Trophoblast cell (in vitro differentiated cells and primary cell): ENCODE measurements around the gene CTDSPL.

Source experiments
- DNase-seq, 2 donors: peaks; one replicate each; pipeline ENCODE4 v3.0.0-alpha.2; 2016
- H2AFZ ChIP-seq: 2 replicates; pipeline ENCODE4 v1.6.1; 2013; ENCODE audit warnings: low read length, moderate library complexity, mild to moderate bottlenecking; ENCODE audit not compliant: insufficient read depth, poor library complexity
- H2AK5ac ChIP-seq: 2 replicates; pipeline ENCODE4 v1.6.1; 2013; ENCODE audit warnings: mild to moderate bottlenecking, low read length
- H2BK120ac ChIP-seq: 2 replicates; pipeline ENCODE4 v1.6.1; 2013; ENCODE audit warnings: low read length, mild to moderate bottlenecking, moderate library complexity; ENCODE audit not compliant: insufficient read depth, poor library complexity
- H2BK12ac ChIP-seq: 2 replicates; pipeline ENCODE4 v1.6.1; 2013; ENCODE audit warnings: mild to moderate bottlenecking, low read length, moderate library complexity
- H2BK5ac ChIP-seq: 2 replicates; pipeline ENCODE4 v1.6.1; 2013; ENCODE audit warnings: low read length, low read depth, moderate library complexity, mild to moderate bottlenecking; ENCODE audit not compliant: poor library complexity
- H3K14ac ChIP-seq: 2 replicates; pipeline ENCODE4 v1.6.1; 2013; ENCODE audit warnings: mild to moderate bottlenecking, low read length
- H3K18ac ChIP-seq: 2 replicates; pipeline ENCODE4 v1.6.1; 2013; ENCODE audit warnings: mild to moderate bottlenecking, low read length
- H3K23ac ChIP-seq: 2 replicates; pipeline ENCODE4 v1.6.1; 2013; ENCODE audit warnings: low read length
- H3K27ac ChIP-seq: 2 replicates; pipeline ENCODE4 v1.5.1; 2013; ENCODE audit warnings: low read depth, mild to moderate bottlenecking, inconsistent platforms, low read length, moderate library complexity
- H3K27me3 ChIP-seq: 2 replicates; pipeline ENCODE4 v1.6.1; 2013; ENCODE audit warnings: inconsistent platforms, mild to moderate bottlenecking, low read length, moderate library complexity; ENCODE audit not compliant: insufficient read depth
- H3K36me3 ChIP-seq, 2 experiments: 1 replicate in 1 of 2; 2 replicates in 1 of 2; pipeline ENCODE4 v1.6.1; 2013; ENCODE audit warnings: low read length in 2 of 2, mild to moderate bottlenecking in 2 of 2, moderate library complexity in 1 of 2; ENCODE audit not compliant: insufficient read depth in 2 of 2, control insufficient read depth in 1 of 2
- H3K4ac ChIP-seq: 2 replicates; pipeline ENCODE4 v1.6.1; 2013; ENCODE audit warnings: low read depth, mild to moderate bottlenecking, low read length, moderate library complexity
- H3K4me1 ChIP-seq, 2 experiments: 1 replicate in 1 of 2; 2 replicates in 1 of 2; pipeline ENCODE4 v1.6.1; 2013; ENCODE audit warnings: low read length in 2 of 2, mild to moderate bottlenecking in 2 of 2, moderate library complexity in 1 of 2; ENCODE audit not compliant: insufficient read depth in 2 of 2, control insufficient read depth in 1 of 2
- H3K4me2 ChIP-seq: 2 replicates; pipeline ENCODE4 v1.6.1; 2013; ENCODE audit warnings: inconsistent platforms, mild to moderate bottlenecking, low read length, moderate library complexity
- H3K4me3 ChIP-seq: 2 replicates; pipeline ENCODE4 v1.5.1; 2013; ENCODE audit warnings: mild to moderate bottlenecking, low read depth, low read length, inconsistent platforms
- H3K79me1 ChIP-seq: one replicate; pipeline ENCODE4 v1.6.1; 2013; ENCODE audit warnings: low read length
- H3K79me2 ChIP-seq: 2 replicates; pipeline ENCODE4 v1.6.1; 2013; ENCODE audit warnings: low read length, mild to moderate bottlenecking; ENCODE audit not compliant: control insufficient read depth, insufficient read depth, poor library complexity
- H3K9ac ChIP-seq: 2 replicates; pipeline ENCODE4 v1.6.1; 2013; ENCODE audit warnings: mild to moderate bottlenecking, low read length
- H3K9me3 ChIP-seq: 2 replicates; pipeline ENCODE4 v1.6.1; 2013; ENCODE audit warnings: low read depth, mild to moderate bottlenecking, control low read depth, inconsistent platforms, low read length; ENCODE audit not compliant: insufficient read depth
- H4K12ac ChIP-seq: 2 replicates; pipeline ENCODE4 v1.6.1; 2013; ENCODE audit warnings: low read depth, mild to moderate bottlenecking, low read length, moderate library complexity
- H4K8ac ChIP-seq: 2 replicates; pipeline ENCODE4 v1.6.1; 2013; ENCODE audit warnings: low read depth, mild to moderate bottlenecking, low read length, moderate library complexity
- H4K91ac ChIP-seq: one replicate; pipeline ENCODE4 v1.6.1; 2013; ENCODE audit warnings: low read depth, mild to moderate bottlenecking, low read length, moderate library complexity
- WGBS: extraction: QIAGEN DNeasy Blood & Tissue Kit; methylation state at CpG from one replicate; pipeline ENCODE4 v1.1.7; 2013; ENCODE audit warnings: missing lambda C conversion rate; ENCODE audit not compliant: insufficient read length, insufficient coverage; ENCODE audit errors: extremely low coverage; 5-methylcytosine and 5-hydroxymethylcytosine counted together

Gene CTDSPL

GRCh38 chr3:37954881-37955280 is 93.2 kb downstream of the CTDSPL start:
- no peak overlapping the region for H4K91ac ChIP-seq
- H3K23ac ChIP-seq = no peak overlapping the region
- no peak overlapping the region for H3K18ac ChIP-seq
- no peaks in the 10 kb centered on the region for H3K9me3 ChIP-seq
- no peak overlapping the region for H3K4ac ChIP-seq
- H3K9ac ChIP-seq = no peak overlapping the region
- H2BK5ac ChIP-seq = no peak overlapping the region
- no peak overlapping the region for H2BK120ac ChIP-seq
- no peak overlapping the region for H3K14ac ChIP-seq
- H4K8ac ChIP-seq = no peak overlapping the region
- DNase-seq = no peak
- peaks cover 0 to 2% of the 10 kb centered on the region in 2 experiments for H3K4me1 ChIP-seq
- no peaks in the 10 kb centered on the region for H3K79me2 ChIP-seq
- no peak overlapping the region for H3K27ac ChIP-seq
- H3K4me2 ChIP-seq = no peak overlapping the region
- H3K36me3 ChIP-seq = peaks cover 8 to 10% of the 10 kb centered on the region in 2 experiments
- no peak overlapping the region for H2AK5ac ChIP-seq
- H3K27me3 ChIP-seq = no peaks in the 10 kb centered on the region
- no peak overlapping the region for H2AFZ ChIP-seq
- H3K79me1 ChIP-seq = no peaks in the 10 kb centered on the region
- H4K12ac ChIP-seq = no peak overlapping the region
- WGBS = no CpG with 5 or more reads among the region's 6 CpGs
- H2BK12ac ChIP-seq = no peak overlapping the region
- no peak overlapping the region for H3K4me3 ChIP-seq

- Histone ChIP-seq H3K14ac (no peak overlapping the region), H3K23ac (no peak overlapping the region), H3K27me3 (no peaks in the 10 kb centered on the region), H3K27ac (no peak overlapping the region), H2AFZ (no peak overlapping the region), H4K8ac (no peak overlapping the region), H2BK5ac (no peak overlapping the region), H2BK120ac (no peak overlapping the region), H3K4me3 (no peak overlapping the region), H2BK12ac (no peak overlapping the region), H3K4me1 (peaks cover 0 to 2% of the 10 kb centered on the region in 2 experiments), H3K18ac (no peak overlapping the region), H3K4ac (no peak overlapping the region), H3K79me1 (no peaks in the 10 kb centered on the region), H4K91ac (no peak overlapping the region), H2AK5ac (no peak overlapping the region), H4K12ac (no peak overlapping the region), H3K4me2 (no peak overlapping the region), H3K79me2 (no peaks in the 10 kb centered on the region), H3K9ac (no peak overlapping the region), H3K9me3 (no peaks in the 10 kb centered on the region), H3K36me3 (peaks cover 8 to 11% of the 10 kb centered on the region in 2 experiments)
- DNase-seq = no peak
- WGBS = no CpG with 5 or more reads among the region's 3 CpGs
Measured at GRCh38 chr3:37955918-37956707, 94.4 kb downstream of the CTDSPL start.

- Histone ChIP-seq H2AK5ac (no peak overlapping the region), H3K36me3 (peaks cover 8 to 11% of the 10 kb centered on the region in 2 experiments), H3K4me1 (peaks cover 0 to 2% of the 10 kb centered on the region in 2 experiments)
Measured at GRCh38 chr3:37956723-37957538, 95.3 kb downstream of the CTDSPL start.

GRCh38 chr3:37957539-37957936 is 95.9 kb downstream of the CTDSPL start:
- no peak overlapping the region for H4K91ac ChIP-seq
- H3K79me1 ChIP-seq = no peaks in the 10 kb centered on the region
- no peak overlapping the region for H3K4me2 ChIP-seq
- no peak overlapping the region for H3K14ac ChIP-seq
- no peak overlapping the region for H3K18ac ChIP-seq
- H4K8ac ChIP-seq = no peak overlapping the region
- H4K12ac ChIP-seq = no peak overlapping the region
- peaks cover 0 to 2% of the 10 kb centered on the region in 2 experiments for H3K4me1 ChIP-seq
- no peak overlapping the region for H3K4ac ChIP-seq
- no peak overlapping the region for H3K23ac ChIP-seq
- H2AFZ ChIP-seq = no peak overlapping the region
- DNase-seq = no peak
- no peak overlapping the region for H2BK120ac ChIP-seq
- WGBS = no CpG with 5 or more reads among the region's 7 CpGs
- no peak overlapping the region for H3K9ac ChIP-seq
- no peaks in the 10 kb centered on the region for H3K9me3 ChIP-seq
- no peak overlapping the region for H2AK5ac ChIP-seq
- no peaks in the 10 kb centered on the region for H3K79me2 ChIP-seq
- no peaks in the 10 kb centered on the region for H3K27me3 ChIP-seq
- H2BK12ac ChIP-seq = no peak overlapping the region
- H2BK5ac ChIP-seq = no peak overlapping the region
- H3K27ac ChIP-seq = no peak overlapping the region
- H3K36me3 ChIP-seq = peaks cover 8 to 11% of the 10 kb centered on the region in 2 experiments
- H3K4me3 ChIP-seq = no peak overlapping the region

More at GRCh38 chr3:37956723-37957538, 95.3 kb downstream of the CTDSPL start:
- H2BK12ac ChIP-seq = no peak overlapping the region
- H2BK5ac ChIP-seq = no peak overlapping the region
- H3K14ac ChIP-seq = no peak overlapping the region
- H3K9ac ChIP-seq = no peak overlapping the region
- no peak overlapping the region for H3K23ac ChIP-seq
- no peak overlapping the region for H2AFZ ChIP-seq
- H3K79me2 ChIP-seq = no peaks in the 10 kb centered on the region
- no peak overlapping the region for H4K91ac ChIP-seq
- no peak overlapping the region for H3K27ac ChIP-seq
- no peaks in the 10 kb centered on the region for H3K9me3 ChIP-seq
- no peak overlapping the region for H4K8ac ChIP-seq
- no peak overlapping the region for H3K4ac ChIP-seq
- no peaks in the 10 kb centered on the region for H3K79me1 ChIP-seq
- H3K4me2 ChIP-seq = no peak overlapping the region
- no peaks in the 10 kb centered on the region for H3K27me3 ChIP-seq
- H4K12ac ChIP-seq = no peak overlapping the region
- DNase-seq = no peak
- no peak overlapping the region for H3K4me3 ChIP-seq
- no CpG with 5 or more reads among the region's 2 CpGs for WGBS
- H3K18ac ChIP-seq = no peak overlapping the region
- no peak overlapping the region for H2BK120ac ChIP-seq
